GM18951 (cell line): ENCODE measurements around the gene TNFRSF12A.

Experiments used
- POLR2A ChIP-seq: IDR thresholded peaks from 4 replicates; pipeline ENCODE4 v1.6.1; 2011; ENCODE audit warnings: mild to moderate bottlenecking; ENCODE audit not compliant: insufficient read length, insufficient read depth; ENCODE audit errors: extremely low read depth
- in situ Hi-C: fragments of 300-500 bp; cut with MboI; formaldehyde crosslinking; loops from one replicate; pipeline ENCODE4 v1.12.0; 2022; ENCODE audit warnings: low sequenced_read_pairs, mixed read lengths, inconsistent platforms; ENCODE audit not compliant: unreplicated experiment

The TNFRSF12A gene

DNA sequence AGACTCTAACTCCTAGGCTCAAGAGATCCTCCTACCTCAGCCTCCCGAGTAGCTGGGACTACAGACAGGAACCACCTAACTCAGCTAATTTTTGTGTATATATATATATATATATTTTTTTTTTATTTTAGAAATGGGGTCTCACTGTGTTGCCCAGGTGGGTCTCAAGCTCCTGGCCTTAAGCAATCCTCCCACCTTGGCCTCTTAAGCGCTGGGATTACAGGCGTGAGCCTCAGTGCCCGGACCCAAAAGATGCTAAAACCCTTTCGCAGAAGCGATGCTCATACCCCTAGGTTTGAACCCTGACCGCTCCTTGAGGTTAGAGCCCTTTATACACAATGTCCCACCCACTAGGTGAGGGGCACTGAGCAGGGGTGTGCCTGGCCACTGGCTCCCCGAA, 9.7 kb upstream of the TNFRSF12A start:
- no peak for TF ChIP-seq POLR2A
- in situ Hi-C loops: no loop called here

DNA sequence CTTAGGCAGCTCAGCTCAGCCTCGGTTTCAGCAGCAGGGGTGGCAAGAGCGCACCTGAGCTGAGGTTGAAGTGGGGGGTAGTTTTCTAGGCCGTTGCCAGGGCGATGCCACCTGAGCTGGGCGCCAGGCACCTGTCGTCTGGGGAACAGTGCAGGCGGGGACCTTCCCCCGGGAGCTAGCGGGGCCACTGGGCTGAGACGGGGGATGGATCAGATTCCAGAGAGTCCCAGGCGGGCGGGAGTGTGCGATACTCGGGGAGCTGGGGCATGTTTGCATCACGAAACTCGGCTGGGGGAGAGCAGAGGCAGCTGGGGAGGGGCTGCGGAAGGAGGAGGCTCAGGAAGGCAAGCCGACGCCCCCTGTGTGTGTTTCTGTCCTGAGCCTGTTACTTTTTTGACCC, 7.9 kb upstream of the TNFRSF12A start:
- in situ Hi-C loops: no loop called here
- no peak for TF ChIP-seq POLR2A

DNA sequence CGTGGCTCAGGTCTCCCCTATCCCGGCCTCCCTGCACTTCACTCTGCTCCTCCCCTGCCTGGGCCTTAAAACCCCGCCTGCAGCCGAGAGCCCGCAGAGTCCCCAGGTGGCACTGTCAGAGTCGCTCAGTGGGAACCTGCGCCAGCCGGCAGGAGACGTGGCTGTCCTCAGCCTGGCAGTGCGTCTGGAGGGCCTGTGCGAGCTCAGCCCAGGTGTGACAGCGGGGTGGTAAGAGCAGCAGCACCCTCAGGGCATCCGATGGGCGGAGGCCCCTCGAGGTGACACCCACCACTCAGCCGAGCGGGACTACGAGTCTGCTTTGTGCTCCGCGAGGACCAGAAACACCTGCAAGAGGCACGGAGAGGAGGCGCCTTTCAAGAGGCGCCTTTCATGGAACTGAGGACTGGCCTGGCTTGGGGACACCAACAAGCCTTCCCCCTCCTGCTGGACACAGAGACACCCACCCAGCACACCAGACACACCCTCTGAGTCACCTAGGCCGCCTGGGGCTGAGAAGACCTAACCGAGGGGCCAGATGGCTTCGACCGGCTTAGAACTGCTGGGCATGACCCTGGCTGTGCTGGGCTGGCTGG, 7.2 kb upstream of the TNFRSF12A start, which contains the start of gene CLDN9:
TSS of gene CLDN9 (plus strand) at position 96 of the 593 bp plus-strand sequence. CDS start at position 536, 440 bp downstream.
- TF ChIP-seq POLR2A: no peak
- in situ Hi-C loops: no loop called here

DNA sequence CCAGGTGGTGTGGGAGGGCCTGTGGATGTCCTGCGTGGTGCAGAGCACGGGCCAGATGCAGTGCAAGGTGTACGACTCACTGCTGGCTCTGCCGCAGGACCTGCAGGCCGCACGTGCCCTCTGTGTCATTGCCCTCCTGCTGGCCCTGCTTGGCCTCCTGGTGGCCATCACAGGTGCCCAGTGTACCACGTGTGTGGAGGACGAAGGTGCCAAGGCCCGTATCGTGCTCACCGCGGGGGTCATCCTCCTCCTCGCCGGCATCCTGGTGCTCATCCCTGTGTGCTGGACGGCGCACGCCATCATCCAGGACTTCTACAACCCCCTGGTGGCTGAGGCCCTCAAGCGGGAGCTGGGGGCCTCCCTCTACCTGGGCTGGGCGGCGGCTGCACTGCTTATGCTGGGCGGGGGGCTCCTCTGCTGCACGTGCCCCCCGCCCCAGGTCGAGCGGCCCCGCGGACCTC, 6.6 kb upstream of the TNFRSF12A start:
- no peak for TF ChIP-seq POLR2A
- in situ Hi-C loops: no loop called here

DNA sequence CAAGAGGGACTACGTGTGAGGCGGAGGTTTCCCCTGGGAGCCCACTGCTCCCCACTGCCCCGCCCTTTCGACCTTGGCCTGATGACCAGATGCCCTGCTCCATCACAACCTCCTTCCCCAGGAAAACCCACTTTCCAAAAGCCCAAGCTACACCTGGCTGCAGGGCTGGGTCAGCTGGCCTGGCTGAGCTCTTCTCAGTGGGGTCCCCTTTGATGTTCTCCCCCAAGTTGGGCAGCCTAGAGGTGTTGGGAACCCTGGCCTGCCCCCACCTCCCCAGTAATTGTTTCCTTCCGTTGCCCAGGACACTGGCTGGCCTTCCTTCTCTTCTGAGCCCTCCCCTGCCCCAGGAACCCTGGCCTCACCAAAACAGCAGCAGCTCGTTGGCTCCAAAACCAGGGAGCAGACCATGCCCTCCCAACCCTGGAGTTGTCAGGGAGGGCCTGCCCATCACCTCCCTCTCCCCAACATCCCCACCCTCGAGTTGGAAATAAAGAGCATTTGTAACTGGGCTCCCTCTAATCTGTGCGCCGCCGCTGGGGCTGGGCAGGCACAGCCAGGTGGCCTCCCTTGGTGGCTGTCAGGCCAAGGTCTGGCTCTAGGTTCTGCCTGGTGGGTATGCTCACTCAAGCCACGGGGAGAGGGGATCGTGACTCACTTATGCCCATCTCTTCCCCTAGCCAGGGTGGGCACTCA, 6.0 kb upstream of the TNFRSF12A start:
- no peak for TF ChIP-seq POLR2A
- in situ Hi-C loops: no loop called here

DNA sequence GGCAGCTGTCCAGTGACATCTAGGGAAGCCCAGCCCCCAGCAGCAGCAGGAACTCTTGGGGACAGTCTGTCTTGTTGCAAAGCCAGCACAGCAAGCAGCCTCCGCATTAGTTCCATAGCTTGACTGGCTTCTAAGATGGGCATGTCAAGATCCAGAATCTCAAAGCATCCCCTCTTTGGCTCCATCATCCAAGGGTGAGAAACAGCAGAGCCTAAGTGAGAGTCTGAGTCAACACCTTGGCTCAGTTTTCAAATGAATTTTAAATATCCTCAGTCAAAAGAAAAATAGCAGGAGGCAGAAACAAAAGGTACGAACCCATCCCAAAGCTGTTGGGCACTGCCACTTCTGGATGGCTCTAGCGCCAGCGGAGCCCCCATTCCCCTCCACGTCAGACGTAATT, 5.2 kb upstream of the TNFRSF12A start:
- in situ Hi-C loops: no loop called here
- TF ChIP-seq POLR2A: no peak

DNA sequence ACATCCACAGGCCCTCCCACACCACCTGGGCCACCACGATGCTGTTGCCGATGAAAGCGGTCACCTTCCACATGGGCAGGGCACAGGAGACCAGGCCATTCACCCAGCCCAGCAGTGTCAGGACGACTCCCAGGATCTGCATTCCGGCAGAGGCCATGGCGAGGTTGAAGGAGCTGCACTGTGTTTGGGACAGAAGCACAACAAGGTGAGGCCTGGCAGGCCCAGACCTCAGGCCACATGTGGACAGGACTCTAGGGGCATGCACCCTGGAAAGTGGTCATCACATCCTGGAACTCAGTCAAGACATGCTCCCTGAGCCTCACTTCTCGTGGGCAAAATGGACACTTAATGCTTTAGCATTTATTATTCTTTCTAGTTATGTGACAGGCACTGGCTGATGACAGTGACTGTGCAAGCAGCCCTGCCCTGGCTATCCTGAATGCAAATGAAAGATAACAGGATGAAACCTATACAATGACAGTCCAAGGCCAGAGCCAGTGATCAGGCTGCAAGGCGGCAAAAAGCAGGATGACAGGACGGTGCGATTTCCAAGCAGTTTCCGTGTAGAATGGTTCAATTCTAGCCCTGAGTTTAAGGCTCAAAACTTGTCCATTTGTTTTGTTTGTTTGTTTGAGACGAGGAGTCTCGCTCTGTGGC, 4.2 kb upstream of the TNFRSF12A start:
- in situ Hi-C loops: no loop called here
- TF ChIP-seq POLR2A: no peak

DNA sequence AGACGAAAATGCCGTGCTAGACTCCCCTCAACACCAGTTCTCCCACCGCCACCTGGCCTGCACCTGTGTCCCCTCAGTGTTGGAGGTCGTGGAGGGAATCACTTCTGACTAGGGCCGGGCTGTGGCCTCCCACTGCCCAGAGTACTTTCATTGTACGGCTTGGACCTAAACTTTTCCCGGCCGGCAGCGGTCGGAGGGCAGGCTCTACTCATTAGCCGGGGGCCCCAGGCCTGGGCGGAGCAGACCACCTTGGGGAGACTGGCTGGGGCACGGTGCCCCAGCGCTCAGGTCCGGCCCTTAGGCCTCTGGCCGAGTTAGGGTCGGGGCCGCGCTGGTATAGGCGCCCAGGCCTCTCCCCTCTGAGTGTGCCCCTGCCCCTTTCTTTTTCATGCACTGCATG, 2.8 kb upstream of the TNFRSF12A start:
- no peak for TF ChIP-seq POLR2A
- in situ Hi-C loops: no loop called here

DNA sequence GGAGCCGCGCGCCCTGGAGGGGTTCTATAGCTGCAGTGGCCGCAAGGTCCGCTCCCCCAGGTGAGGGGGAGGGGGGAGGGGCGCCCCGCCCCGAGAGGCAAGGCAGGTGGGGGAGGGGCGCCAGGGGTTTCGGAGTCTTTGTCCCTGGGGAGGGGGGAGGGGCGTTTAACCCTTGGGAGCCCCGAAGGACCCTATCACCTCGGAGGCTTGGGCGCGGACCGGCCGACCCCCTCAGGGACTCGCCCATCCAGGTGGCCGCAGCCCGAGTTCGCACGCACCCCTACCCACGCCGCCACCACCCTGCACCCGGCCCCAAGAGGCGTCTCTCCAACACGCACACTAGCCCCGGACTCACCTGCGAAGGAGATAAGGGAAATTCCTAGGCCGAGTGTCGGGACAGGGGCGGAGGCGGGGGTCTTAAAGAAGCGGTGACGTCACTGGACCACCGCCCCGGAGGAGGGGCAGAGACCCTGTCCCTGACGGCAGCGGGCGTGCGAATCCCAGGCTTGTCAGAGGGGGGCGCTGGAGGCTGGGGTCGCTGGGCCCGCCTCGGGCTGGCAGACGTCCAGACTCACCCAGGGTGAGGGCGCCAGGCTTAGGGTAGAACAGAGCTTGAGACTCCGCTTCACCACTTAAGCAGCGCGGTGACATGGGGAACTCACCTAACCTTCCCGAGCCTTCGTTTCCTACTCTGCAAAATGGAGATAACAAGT, 2.2 kb upstream of the TNFRSF12A start, which contains the start of gene CLDN6:
TSS of gene CLDN6 (minus strand) at position 390 of the 713 bp plus-strand sequence. CDS start 2,162 bp downstream, outside the sequence.
- TF ChIP-seq POLR2A: no peak
- in situ Hi-C loops: no loop called here

DNA sequence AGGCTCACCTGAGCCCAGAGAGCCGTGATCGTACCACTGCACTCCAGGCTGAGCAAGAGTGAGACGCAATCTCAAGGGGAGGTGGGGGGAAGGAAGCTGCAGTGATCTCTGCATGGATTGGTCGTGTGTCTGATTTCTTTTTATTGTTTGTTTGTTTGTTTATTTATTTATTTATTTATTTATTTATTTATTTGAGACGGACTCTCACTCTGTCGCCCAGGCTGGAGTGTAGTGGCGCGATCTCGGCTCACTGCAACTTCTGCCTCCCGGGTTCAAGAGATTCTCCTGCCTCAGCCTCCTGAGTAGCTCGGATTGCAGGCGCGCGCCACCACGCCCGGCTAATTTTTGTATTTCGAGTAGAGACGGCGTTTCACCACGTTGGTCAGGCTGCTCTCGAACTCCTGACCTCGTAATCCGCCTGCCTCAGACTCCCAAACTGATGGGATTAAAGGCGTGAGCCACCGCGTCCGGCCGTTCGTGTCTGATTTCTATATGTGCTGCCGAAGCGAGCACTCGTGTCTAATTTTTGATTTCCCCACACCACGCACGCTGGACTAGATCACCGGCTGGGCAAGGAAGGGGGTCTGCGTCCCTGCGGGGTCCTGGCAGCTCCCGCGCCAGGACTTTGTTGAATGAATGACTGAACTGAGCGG, 448 bp upstream of the TNFRSF12A start:
- no peak for TF ChIP-seq POLR2A
- in situ Hi-C loops: no loop called here

DNA sequence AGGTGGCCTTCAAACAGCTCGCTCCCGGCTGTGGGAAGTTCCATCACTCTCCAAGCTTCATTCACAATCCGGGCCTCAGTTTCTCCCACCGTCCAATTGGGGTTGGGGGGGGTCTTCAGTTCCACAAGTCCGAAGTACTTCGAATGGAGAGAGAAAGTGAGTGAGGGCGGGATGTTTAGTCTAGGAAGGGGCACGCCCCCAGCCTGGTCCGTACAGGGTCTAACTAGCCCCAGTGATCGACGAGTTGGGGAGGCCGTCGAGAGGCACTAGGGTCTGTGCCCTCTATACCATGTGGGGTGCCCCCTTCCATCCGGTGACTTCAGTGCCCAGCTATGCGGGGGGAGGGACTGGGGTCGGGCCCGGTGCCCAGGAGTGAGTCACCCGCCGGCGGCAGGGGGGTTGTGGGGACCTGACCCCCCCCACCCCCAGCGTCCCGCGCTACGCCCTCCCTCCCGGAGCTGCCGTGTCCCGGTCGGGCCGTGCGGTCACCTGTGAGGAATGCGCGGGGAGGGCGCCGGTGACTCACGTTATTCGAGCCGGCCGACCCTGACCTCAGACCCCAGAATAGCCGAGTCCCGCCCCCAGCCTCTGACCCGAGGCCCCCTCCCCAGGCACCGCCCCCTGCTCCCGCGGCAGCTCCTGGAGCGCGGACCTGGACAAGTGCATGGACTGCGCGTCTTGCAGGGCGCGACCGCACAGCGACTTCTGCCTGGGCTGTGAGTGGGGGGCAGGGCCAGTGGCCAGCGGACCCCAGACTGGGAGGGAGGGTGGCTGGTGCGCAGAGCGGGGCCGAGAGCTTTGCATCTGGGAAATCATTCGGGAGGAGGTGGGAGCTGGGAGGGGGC, 658 bp downstream of the TNFRSF12A start:
- no peak for TF ChIP-seq POLR2A
- in situ Hi-C loops: no loop called here
